Lower leg skin (tissue), 3 donors: ENCODE data around the gene ESYT3.

Experiments
- CTCF ChIP-seq, 3 donors: fragments of 450-650 bp; IDR thresholded peaks; one replicate each; pipeline ENCODE4 v1.5.1; 2016; ENCODE audit warnings: antibody characterized with exemption in 3 of 3, mild to moderate bottlenecking in 3 of 3, moderate library complexity in 2 of 3
- POLR2A ChIP-seq, 2 donors: fragments of 450-650 bp; IDR thresholded peaks; one replicate each; pipeline ENCODE4 v1.6.1; 2016 to 2017; ENCODE audit warnings: antibody characterized with exemption in 2 of 2, mild to moderate bottlenecking in 1 of 2, moderate library complexity in 1 of 2

GRCh38 chr3:138440596-138440995 is 6.2 kb downstream of the ESYT3 start:
- TF ChIP-seq CTCF (IDR thresholded peaks at IDR 0.05) (no peak), POLR2A (IDR thresholded peaks at IDR 0.05) (no peak)
